Activated naive CD4-positive, alpha-beta T cell treated with anti-CD3 and anti-CD28 coated beads for 36 hours (primary cell): ENCODE results near the gene CAMTA1. TPM values are rescaled to one million over a fixed set of nuclear protein-coding genes. Genes with fewer than 3 reads are reported as not detected.

Experiments
- CTCF ChIA-PET: fragments of 350-600 bp; sonication (Branson Sonifier 250); formaldehyde crosslinking; loops from one replicate; lab custom pipeline; 2021; ENCODE audit warnings: antibody characterized with exemption; lab: Charles Lee
- DNase-seq: peaks from one replicate; pipeline ENCODE4 v3.0.0-alpha.2; 2020
- H3K27ac Mint-ChIP-seq: one replicate; pipeline ENCODE4 v1.8.0; 2021; ENCODE audit warnings: mild to moderate bottlenecking, mixed read lengths
- H3K27me3 Mint-ChIP-seq: one replicate; pipeline ENCODE4 v1.8.0; 2021; ENCODE audit warnings: low read depth, mixed read lengths
- H3K36me3 Mint-ChIP-seq: one replicate; pipeline ENCODE4 v1.8.0; 2021; ENCODE audit warnings: low read depth, mixed read lengths
- H3K4me1 Mint-ChIP-seq: one replicate; pipeline ENCODE4 v1.8.0; 2021; ENCODE audit warnings: low read depth, mixed read lengths
- H3K4me3 Mint-ChIP-seq: one replicate; pipeline ENCODE4 v1.8.0; 2021; ENCODE audit warnings: mild to moderate bottlenecking, moderate library complexity, mixed read lengths
- H3K9me3 Mint-ChIP-seq: one replicate; pipeline ENCODE4 v1.8.0; 2021; ENCODE audit warnings: mixed read lengths
- intact Hi-C: fragments of 100-400 bp; cut with micrococcal nuclease; formaldehyde crosslinking; loops from one replicate; pipeline ENCODE4 v1.15.1; 2023
- total RNA-seq, 2 experiments: library from RNA; stranded (reverse); gene quantifications; one replicate each; pipeline ENCODE4 v1.2.3, GENCODE V29; 2021

CAMTA1 gene
- total RNA-seq, 2 experiments from 2014 or later, result 61.5 to 70.9 TPM

DNA sequence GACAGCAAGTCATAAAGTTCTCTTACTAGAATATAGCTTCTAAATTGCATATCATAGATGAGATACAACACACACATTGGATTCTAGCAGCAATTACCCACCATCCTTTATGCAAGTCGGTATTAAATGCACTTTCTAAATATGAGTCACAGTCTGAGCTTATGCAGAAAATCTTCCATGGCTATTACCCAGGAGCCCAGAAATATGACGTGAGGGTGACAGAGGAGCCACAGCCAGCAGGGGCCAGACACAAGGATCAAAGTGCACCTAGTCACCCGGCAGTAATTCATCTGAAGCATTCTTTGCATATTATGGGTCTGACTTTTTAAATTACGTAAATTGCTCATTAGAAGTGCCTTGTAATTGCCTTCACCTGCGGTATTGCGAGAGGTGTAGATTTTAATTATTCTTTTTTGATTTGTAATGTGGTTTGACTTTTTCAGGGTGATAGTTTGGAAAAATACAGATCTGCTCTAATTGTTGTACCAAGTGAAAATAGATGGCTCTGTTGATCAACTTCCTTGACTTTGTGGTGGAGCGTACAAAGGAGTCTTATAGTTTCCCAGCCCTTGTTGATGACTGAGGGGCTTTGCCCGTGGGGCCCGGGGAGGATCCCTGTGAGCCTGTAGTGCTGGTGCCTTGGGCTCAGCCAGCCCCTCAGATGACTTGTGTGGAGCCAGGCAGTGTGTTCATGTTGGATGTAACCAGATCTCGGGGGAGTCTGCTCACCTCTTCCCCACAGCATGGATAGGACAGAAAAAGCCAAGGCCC is 515.8 kb downstream of the CAMTA1 start:
- intact Hi-C loops, result no loop called here

DNA sequence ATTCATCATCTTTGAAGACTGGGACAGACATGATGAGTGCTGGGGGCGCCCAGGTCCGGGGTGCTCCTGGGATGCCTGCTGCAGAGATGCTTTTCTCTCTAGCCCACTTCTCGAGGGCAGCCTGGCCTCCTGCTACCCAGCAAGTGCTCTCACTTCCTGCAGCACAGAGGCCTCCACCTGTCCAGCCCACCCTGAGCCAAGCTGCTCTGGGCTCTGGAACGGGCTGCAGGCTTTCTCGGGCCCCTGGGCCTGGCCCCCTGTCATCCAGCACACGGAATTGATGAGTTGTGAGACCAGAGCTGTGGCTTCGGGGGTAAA is 516.4 kb downstream of the CAMTA1 start:
- intact Hi-C loops, result no loop called here
- peaks cover 17% of the 10 kb centered on the region for H3K27me3 Mint-ChIP-seq
- CTCF ChIA-PET, result no interaction called here
- H3K36me3 Mint-ChIP-seq, result no peaks in the 10 kb centered on the region
- no peak for DNase-seq
- H3K4me1 Mint-ChIP-seq, result no peaks in the 10 kb centered on the region
- H3K4me3 Mint-ChIP-seq, result no peak overlapping the region
- peaks cover 2% of the 10 kb centered on the region for H3K9me3 Mint-ChIP-seq
- no peak overlapping the region for H3K27ac Mint-ChIP-seq

More for the DNA sequence above, 515.8 kb downstream of the CAMTA1 start:
- Mint-ChIP-seq H3K4me3 (no peak overlapping the region), H3K4me1 (no peaks in the 10 kb centered on the region), H3K36me3 (no peaks in the 10 kb centered on the region), H3K27ac (no peak overlapping the region), H3K9me3 (peaks cover 6% of the 10 kb centered on the region), H3K27me3 (peaks cover 17% of the 10 kb centered on the region)
- DNase-seq, result no peak
- CTCF ChIA-PET, result no interaction called here

DNA sequence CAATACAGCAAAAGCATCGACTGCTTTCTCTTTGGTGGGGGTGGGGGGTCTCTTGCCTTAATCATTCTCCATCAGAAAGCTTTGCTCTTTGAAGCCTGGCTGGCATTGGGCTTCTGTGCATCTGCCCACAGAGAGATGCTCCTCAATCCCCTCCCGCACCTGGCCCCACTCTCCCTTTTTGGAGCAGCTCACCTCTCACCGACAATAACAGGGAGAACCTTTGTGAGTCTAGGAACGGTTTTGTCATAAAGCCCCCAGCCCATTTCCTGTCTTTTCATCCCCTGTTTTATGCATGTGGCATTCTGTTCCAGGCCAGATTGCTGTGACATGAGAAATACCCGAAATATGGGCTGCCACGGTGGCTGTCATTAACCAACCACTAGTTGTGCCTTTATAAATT is 516.9 kb downstream of the CAMTA1 start:
- H3K4me3 Mint-ChIP-seq, result no peak overlapping the region
- CTCF ChIA-PET, result no interaction called here

DNA sequence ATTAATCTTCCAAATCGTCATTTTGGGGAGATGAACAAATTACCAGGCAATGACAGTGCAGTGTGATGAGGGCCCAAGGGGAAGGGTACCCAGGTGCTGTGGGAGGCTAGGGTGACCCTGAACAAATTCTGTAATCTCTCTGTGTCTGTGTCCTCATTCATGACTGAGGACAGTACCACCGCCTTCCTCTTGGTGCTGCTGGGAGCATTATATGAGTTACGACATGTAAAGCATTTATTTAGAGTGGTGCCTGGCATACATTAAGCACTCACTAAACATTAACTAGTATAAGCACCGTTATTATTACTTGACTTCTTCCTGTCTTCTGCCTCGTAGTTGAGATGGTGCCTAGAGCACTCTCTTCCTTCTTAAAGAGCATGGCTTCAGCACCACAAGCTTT is 517.6 kb downstream of the CAMTA1 start:
- no peak overlapping the region for H3K4me3 Mint-ChIP-seq
- intact Hi-C loops, result no loop called here
- no peak for DNase-seq
- H3K27ac Mint-ChIP-seq, result no peak overlapping the region
- CTCF ChIA-PET, result no interaction called here
- H3K4me1 Mint-ChIP-seq, result no peaks in the 10 kb centered on the region
- H3K36me3 Mint-ChIP-seq, result no peaks in the 10 kb centered on the region
- H3K9me3 Mint-ChIP-seq, result peaks cover 5% of the 10 kb centered on the region
- peaks cover 17% of the 10 kb centered on the region for H3K27me3 Mint-ChIP-seq

More for the DNA sequence above, 516.9 kb downstream of the CAMTA1 start:
- Mint-ChIP-seq H3K36me3 (no peaks in the 10 kb centered on the region), H3K27me3 (peaks cover 17% of the 10 kb centered on the region), H3K9me3 (peaks cover 2% of the 10 kb centered on the region), H3K27ac (no peak overlapping the region), H3K4me1 (no peaks in the 10 kb centered on the region)
- intact Hi-C loops, result no loop called here
- DNase-seq, result no peak

DNA sequence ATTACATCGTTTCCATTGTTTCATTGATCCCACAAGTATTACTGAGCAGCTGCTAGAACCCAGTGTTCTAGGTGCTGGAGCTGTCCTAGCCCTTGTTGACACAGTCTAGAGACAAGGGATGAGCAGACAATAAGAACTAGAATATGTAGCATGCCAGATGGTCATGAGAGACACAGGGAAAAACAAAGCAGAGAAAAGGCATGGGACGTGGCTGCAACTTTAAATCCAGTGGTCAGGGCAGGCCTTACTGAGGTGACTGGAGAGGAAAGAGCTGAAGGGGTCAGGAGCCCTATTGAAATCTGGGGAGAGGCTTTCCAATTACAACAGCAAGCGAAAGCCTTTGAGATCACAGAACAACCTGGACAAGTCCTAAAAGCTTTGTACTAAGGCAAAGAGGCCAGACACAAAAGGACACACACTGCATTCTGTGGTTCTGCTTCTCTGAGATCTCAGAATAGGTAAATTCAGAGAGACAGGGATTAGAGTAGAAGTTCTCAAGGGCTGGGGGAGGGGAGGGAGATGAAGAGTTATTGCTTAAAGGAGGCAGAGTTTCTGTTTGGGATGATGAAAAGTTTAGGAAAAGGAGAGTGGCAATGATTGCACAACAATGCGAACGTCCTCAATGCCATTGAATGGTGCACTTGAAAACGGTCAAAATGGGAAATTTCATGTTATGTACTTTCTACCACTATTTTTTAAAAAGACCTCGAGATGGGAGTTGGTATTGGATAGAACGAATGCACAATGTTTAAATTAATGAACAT is 518.5 kb downstream of the CAMTA1 start:
- Mint-ChIP-seq H3K4me1 (no peaks in the 10 kb centered on the region), H3K36me3 (no peaks in the 10 kb centered on the region), H3K27ac (no peak overlapping the region), H3K9me3 (peaks cover 9% of the 10 kb centered on the region), H3K27me3 (peaks cover 15% of the 10 kb centered on the region), H3K4me3 (no peak overlapping the region)
- CTCF ChIA-PET, result no interaction called here
- intact Hi-C loops, result no loop called here
- DNase-seq, result no peak

DNA sequence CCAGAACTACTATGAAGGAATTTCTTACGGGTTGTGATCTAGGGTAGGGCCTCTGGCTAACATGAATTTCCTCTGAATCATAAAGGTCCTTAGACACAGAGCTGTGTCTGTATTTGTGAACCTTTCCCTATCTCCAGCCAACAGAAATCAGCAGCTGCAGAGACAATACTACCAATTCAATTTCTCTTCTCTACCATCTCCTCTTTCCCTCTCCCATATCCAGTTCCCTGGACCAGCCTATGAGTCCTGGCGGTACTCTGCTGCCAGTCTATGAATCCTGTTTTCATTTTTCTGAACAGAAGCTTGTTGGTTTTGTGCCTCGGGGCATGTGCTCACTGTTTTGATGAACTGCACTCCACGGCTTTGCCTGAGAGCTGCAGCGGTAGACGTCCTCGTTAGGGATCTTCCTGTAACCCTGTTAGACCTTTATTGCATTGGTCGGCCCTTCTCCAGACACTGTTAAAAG is 527.9 kb downstream of the CAMTA1 start:
- Mint-ChIP-seq H3K27ac (no peak overlapping the region), H3K4me1 (no peaks in the 10 kb centered on the region), H3K27me3 (peaks cover 15% of the 10 kb centered on the region), H3K4me3 (no peak overlapping the region), H3K9me3 (peaks cover 7% of the 10 kb centered on the region), H3K36me3 (no peaks in the 10 kb centered on the region)
- CTCF ChIA-PET, result no interaction called here
- intact Hi-C loops, result no loop called here
- no peak for DNase-seq

DNA sequence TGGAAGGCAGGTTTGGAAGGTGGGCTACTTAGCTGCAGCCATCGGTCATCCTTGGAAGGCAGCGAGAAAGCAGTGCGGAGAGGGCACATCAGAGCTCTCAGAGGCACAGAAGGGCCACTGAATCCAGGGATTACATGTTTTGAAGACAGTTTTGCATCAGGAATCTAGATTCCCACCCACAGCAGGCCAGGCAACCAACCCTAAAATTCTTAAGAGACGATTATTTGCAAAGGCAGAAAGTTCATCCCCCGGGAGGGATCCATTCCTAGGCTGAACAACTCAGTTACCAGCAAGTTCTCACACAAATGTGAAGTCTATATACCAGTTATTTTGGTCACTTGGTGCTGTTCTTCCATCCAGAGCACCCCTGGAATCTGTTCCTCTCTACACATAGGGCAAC is 528.6 kb downstream of the CAMTA1 start:
- H3K36me3 Mint-ChIP-seq, result no peaks in the 10 kb centered on the region
- peaks cover 15% of the 10 kb centered on the region for H3K27me3 Mint-ChIP-seq
- no peak overlapping the region for H3K27ac Mint-ChIP-seq
- H3K9me3 Mint-ChIP-seq, result peaks cover 5% of the 10 kb centered on the region
- CTCF ChIA-PET, result no interaction called here
- intact Hi-C loops, result no loop called here
- no peak for DNase-seq
- no peaks in the 10 kb centered on the region for H3K4me1 Mint-ChIP-seq
- no peak overlapping the region for H3K4me3 Mint-ChIP-seq

DNA sequence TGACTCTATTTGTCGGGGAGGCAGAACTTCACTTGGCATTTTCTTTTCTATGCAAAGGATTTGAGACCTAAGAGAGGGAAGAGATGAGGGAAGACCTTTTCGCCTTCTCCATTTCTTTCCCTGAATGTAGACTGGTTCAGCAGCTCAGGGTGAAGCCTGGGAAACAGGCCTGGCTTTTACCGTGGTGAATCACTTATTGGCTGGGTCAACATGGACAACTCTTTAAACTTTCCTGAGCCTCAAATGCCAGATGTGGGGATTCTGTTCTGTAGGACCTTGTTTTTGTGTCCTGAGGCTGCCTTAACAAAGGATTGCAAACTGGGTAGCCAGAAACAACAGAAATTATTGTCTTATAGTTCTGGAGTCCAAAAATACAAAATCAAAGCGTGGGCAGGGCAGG is 530.1 kb downstream of the CAMTA1 start:
- H3K4me3 Mint-ChIP-seq, result no peak overlapping the region
- DNase-seq, result no peak
- CTCF ChIA-PET, result no interaction called here
- peaks cover 3% of the 10 kb centered on the region for H3K9me3 Mint-ChIP-seq
- intact Hi-C loops, result no loop called here
- no peak overlapping the region for H3K27ac Mint-ChIP-seq
- no peaks in the 10 kb centered on the region for H3K4me1 Mint-ChIP-seq
- peaks cover 15% of the 10 kb centered on the region for H3K27me3 Mint-ChIP-seq
- no peaks in the 10 kb centered on the region for H3K36me3 Mint-ChIP-seq

DNA sequence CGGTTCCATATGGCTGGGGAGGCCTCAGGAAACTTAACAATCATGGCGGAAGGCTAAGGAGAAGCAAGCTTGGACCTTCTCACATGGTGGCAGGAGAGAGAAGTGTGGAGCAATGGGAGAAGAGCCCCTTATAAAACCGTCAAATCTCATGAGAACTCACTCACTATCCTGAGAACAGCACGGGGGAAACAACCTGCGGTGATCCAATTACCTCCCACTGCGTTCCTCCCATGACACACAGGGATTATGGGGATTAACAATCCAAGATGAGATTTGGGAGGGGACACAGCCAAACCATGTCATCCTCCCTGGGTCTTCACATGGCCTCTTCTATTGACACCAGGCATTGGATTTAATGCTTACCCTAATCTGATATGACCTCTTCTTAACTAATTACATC is 530.7 kb downstream of the CAMTA1 start:
- intact Hi-C loops, result no loop called here

DNA sequence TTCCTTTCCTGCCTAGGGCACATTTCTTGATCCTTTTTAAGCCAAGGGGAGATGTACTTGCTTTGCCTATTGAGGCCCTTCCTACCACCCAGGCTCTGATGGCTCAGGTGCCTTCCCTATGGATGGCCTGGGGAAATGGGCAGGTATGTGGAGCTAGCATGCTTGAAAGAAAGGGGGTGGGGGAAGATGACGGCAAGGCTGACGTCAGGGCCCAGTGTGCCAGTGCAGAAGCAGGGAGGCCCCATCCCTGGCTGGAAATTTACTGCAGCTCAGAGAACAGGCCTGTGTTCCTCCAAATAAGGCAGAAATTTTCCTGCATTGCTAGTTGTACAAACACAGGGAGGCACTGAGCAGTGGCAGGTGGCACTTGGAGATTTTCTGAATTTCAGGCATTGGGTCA is 532.6 kb downstream of the CAMTA1 start:
- Mint-ChIP-seq H3K27ac (no peak overlapping the region), H3K27me3 (peaks cover 11% of the 10 kb centered on the region), H3K36me3 (no peaks in the 10 kb centered on the region), H3K4me1 (no peaks in the 10 kb centered on the region), H3K9me3 (no peaks in the 10 kb centered on the region), H3K4me3 (no peak overlapping the region)
- CTCF ChIA-PET, result interaction anchor here (0.6 kb wide), 1 partner anchor 176 kb away, joined by 3 read pairs; no protein-coding TSS in a partner anchor
- intact Hi-C loops, result no loop called here
- DNase-seq, result no peak

More for the DNA sequence above, 530.7 kb downstream of the CAMTA1 start:
- CTCF ChIA-PET, result no interaction called here
- no peaks in the 10 kb centered on the region for H3K4me1 Mint-ChIP-seq
- H3K4me3 Mint-ChIP-seq, result no peak overlapping the region
- H3K27ac Mint-ChIP-seq, result no peak overlapping the region
- H3K27me3 Mint-ChIP-seq, result peaks cover 15% of the 10 kb centered on the region
- no peak for DNase-seq
- H3K9me3 Mint-ChIP-seq, result peaks cover 3% of the 10 kb centered on the region
- H3K36me3 Mint-ChIP-seq, result no peaks in the 10 kb centered on the region

DNA sequence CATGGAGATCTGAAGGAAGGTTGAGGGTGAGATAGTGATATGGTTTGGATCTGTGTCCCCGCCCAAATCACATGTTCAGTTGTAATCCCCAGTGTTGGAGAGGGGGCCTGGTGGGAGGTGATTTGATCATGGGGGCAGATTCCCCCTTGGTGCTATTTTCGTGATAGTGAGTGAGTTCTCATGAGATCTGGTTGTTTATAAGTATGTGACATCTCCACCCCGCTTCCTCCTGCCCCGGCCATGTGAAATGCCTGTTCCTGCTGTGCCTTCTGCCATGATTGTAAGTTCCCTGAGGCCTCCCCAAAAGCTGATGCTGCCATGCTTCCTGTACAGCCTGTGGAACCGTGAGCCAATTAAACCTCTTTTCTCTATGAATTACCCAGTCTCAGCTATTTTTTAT is 533.9 kb downstream of the CAMTA1 start:
- H3K27me3 Mint-ChIP-seq, result peaks cover 8% of the 10 kb centered on the region
- H3K36me3 Mint-ChIP-seq, result no peaks in the 10 kb centered on the region
- DNase-seq, result no peak
- H3K4me1 Mint-ChIP-seq, result no peaks in the 10 kb centered on the region
- intact Hi-C loops, result no loop called here
- H3K9me3 Mint-ChIP-seq, result no peaks in the 10 kb centered on the region
- H3K27ac Mint-ChIP-seq, result no peak overlapping the region
- CTCF ChIA-PET, result no interaction called here
- H3K4me3 Mint-ChIP-seq, result no peak overlapping the region

DNA sequence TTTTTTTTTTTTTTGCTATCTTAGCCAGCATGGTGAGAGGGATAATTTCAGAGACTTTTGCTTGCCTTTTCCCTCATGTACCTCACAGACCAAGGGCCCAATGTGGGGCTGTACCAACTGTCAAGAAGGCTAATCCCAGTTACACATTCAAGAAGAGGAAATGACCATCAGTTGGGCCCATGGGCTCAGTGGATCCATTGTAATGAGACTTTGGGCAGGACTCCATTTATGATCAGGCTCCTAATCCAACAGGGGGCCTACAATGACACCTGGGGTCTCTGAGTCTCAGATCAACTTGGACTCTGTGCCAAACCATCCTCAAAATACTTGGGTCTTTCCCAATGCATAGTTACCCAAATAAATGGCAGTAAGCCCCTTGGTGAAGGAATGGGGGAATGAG is 535.4 kb downstream of the CAMTA1 start:
- H3K27me3 Mint-ChIP-seq, result peaks cover 17% of the 10 kb centered on the region
- H3K4me3 Mint-ChIP-seq, result no peak overlapping the region
- H3K27ac Mint-ChIP-seq, result no peak overlapping the region
- H3K9me3 Mint-ChIP-seq, result no peaks in the 10 kb centered on the region
- DNase-seq, result no peak
- H3K4me1 Mint-ChIP-seq, result no peaks in the 10 kb centered on the region
- CTCF ChIA-PET, result no interaction called here
- intact Hi-C loops, result no loop called here
- H3K36me3 Mint-ChIP-seq, result no peaks in the 10 kb centered on the region

DNA sequence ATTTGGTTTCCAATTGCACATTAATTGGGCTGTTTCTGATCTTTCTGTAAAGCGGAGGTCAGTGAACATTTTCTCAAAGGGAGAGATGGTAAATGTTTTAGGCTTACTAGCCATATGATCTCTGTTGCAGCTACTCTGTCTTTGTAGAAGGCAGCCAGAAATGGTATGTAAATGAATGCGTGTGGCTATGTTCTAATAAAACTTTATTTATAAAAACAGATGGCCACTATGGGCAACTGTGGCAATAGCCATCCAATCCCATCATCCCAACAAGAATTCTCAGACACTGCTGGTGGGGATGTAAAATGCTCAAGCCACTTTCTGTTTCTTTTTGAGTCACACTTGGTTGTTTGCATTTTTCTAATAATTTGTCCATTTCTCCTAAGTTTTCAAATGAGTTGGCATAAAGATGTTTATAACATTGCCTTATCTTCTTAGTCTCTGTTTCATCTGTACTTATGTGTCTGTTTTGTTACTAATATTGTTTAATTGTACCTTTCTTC is 537.1 kb downstream of the CAMTA1 start:
- H3K4me1 Mint-ChIP-seq, result no peaks in the 10 kb centered on the region
- peaks cover 14% of the 10 kb centered on the region for H3K27me3 Mint-ChIP-seq
- DNase-seq, result no peak
- intact Hi-C loops, result no loop called here
- H3K36me3 Mint-ChIP-seq, result no peaks in the 10 kb centered on the region
- no peak overlapping the region for H3K4me3 Mint-ChIP-seq
- CTCF ChIA-PET, result no interaction called here
- no peak overlapping the region for H3K27ac Mint-ChIP-seq
- peaks cover 4% of the 10 kb centered on the region for H3K9me3 Mint-ChIP-seq
